GM23248 (cell line): ENCODE measurements around the gene ABLIM1.

Experiments used
- EZH2 ChIP-seq: fragments of 200-600 bp; sonication (generic); IDR thresholded peaks from 2 replicates; pipeline ENCODE4 v1.6.1; 2018; ENCODE audit warnings: antibody characterized with exemption, mild to moderate bottlenecking; ENCODE audit not compliant: insufficient read depth, poor library complexity, severe bottlenecking
- EZH2phosphoT487 ChIP-seq: fragments of 200-600 bp; sonication (generic); IDR thresholded peaks from 2 replicates; pipeline ENCODE4 v1.6.1; 2018; ENCODE audit warnings: antibody characterized with exemption, moderate library complexity, mild to moderate bottlenecking, low read depth; ENCODE audit not compliant: insufficient read depth

GRCh38 chr10:114669648-114670047 is 11.6 kb upstream of the ABLIM1 start:
- TF ChIP-seq EZH2 (no peak), EZH2phosphoT487 (no peak)
